Liver (tissue), 9 donors: Measurements from ENCODE around the gene SH3RF3. TPM values are rescaled to one million over a fixed set of nuclear protein-coding genes. Genes with fewer than 3 reads are reported as not detected.

ENCODE experiments used
- DNase-seq: peaks from one replicate; pipeline ENCODE4 v3.0.0-alpha.2; 2017; ENCODE audit warnings: low spot score
- H3K27ac ChIP-seq, 2 donors: one replicate each; pipeline ENCODE4 v1.7.0; 2013; ENCODE audit warnings: inconsistent platforms in 2 of 2, low read length in 2 of 2, control low read depth in 1 of 2, low read depth in 1 of 2, mild to moderate bottlenecking in 1 of 2
- H3K27me3 ChIP-seq, 4 donors: one replicate each; pipeline versions ENCODE4 v1.6.1 to v1.7.0; 2013; ENCODE audit warnings: low read length in 3 of 4, inconsistent platforms in 1 of 4, mild to moderate bottlenecking in 1 of 4, moderate library complexity in 1 of 4; ENCODE audit not compliant: control insufficient read depth in 4 of 4, insufficient read depth in 4 of 4
- H3K36me3 ChIP-seq, 4 donors: one replicate each; pipeline versions ENCODE4 v1.6.1 to v1.7.0; 2013; ENCODE audit warnings: low read length in 3 of 4, mild to moderate bottlenecking in 3 of 4, low read depth in 1 of 4, moderate library complexity in 1 of 4; ENCODE audit not compliant: control insufficient read depth in 4 of 4, insufficient read depth in 3 of 4
- H3K4me1 ChIP-seq, 4 donors: one replicate each; pipeline versions ENCODE4 v1.6.1 to v1.7.0; 2013; ENCODE audit warnings: low read length in 3 of 4, mild to moderate bottlenecking in 3 of 4, moderate library complexity in 1 of 4; ENCODE audit not compliant: control insufficient read depth in 4 of 4, insufficient read depth in 4 of 4
- H3K4me3 ChIP-seq, 3 donors: one replicate each; pipeline versions ENCODE4 v1.6.1 to v1.7.0; 2013; ENCODE audit warnings: low read length in 3 of 3, control low read depth in 1 of 3, low read depth in 1 of 3, mild to moderate bottlenecking in 1 of 3
- H3K9ac ChIP-seq, 2 donors: one replicate each; pipeline ENCODE4 v1.7.0; 2013; ENCODE audit warnings: low read length in 2 of 2, mild to moderate bottlenecking in 2 of 2, moderate library complexity in 2 of 2, control low read depth in 1 of 2, low read depth in 1 of 2
- H3K9me3 ChIP-seq, 4 donors: one replicate each; pipeline versions ENCODE4 v1.6.1 to v1.7.0; 2013; ENCODE audit warnings: low read length in 3 of 4; ENCODE audit not compliant: control insufficient read depth in 4 of 4
- EGR1 ChIP-seq, 2 donors: IDR thresholded peaks; 2 replicates each; pipeline ENCODE4 v1.6.1; 2016 to 2018; ENCODE audit warnings: antibody characterized with exemption in 2 of 2, low read depth in 2 of 2
- FOXA1 ChIP-seq: IDR thresholded peaks from 2 replicates; pipeline ENCODE4 v1.6.1; 2016; ENCODE audit warnings: antibody characterized with exemption
- GABPA ChIP-seq, 2 donors: IDR thresholded peaks in 1 of 2; conservative IDR thresholded peaks in 1 of 2; 2 replicates each; pipeline ENCODE4 v1.6.1; 2016; ENCODE audit warnings: antibody characterized with exemption in 2 of 2, mild to moderate bottlenecking in 1 of 2, moderate library complexity in 1 of 2
- HNF4G ChIP-seq: IDR thresholded peaks from 2 replicates; pipeline ENCODE4 v1.6.1; 2016; ENCODE audit warnings: antibody characterized with exemption
- JUND ChIP-seq, 2 donors: IDR thresholded peaks; 2 replicates each; pipeline ENCODE4 v1.6.1; 2016; ENCODE audit warnings: antibody characterized with exemption in 2 of 2
- NR2F2 ChIP-seq: IDR thresholded peaks from 2 replicates; pipeline ENCODE4 v1.6.1; 2016; ENCODE audit warnings: antibody characterized with exemption
- RAD21 ChIP-seq, 2 donors: IDR thresholded peaks; 2 replicates each; pipeline ENCODE4 v1.6.1; 2016; ENCODE audit warnings: antibody characterized with exemption in 2 of 2, mild to moderate bottlenecking in 2 of 2
- RXRA ChIP-seq, 2 donors: IDR thresholded peaks; 2 replicates each; pipeline ENCODE4 v1.6.1; 2017 to 2018; ENCODE audit warnings: antibody characterized with exemption in 2 of 2, mild to moderate bottlenecking in 1 of 2
- TAF1 ChIP-seq: conservative IDR thresholded peaks from 2 replicates; pipeline ENCODE4 v1.6.1; 2016; ENCODE audit warnings: antibody characterized with exemption, mild to moderate bottlenecking
- YY1 ChIP-seq: IDR thresholded peaks from 2 replicates; pipeline ENCODE4 v1.6.1; 2016; ENCODE audit warnings: antibody characterized with exemption, mild to moderate bottlenecking
- WGBS: extraction: QIAGEN DNeasy Blood & Tissue Kit; methylation state at CpG from one replicate; pipeline ENCODE4 v1.1.7; 2013; 5-methylcytosine and 5-hydroxymethylcytosine counted together
- polyA plus RNA-seq, 2 donors: library from polyadenylated mRNA; stranded (reverse) in 1 of 2; unstranded in 1 of 2; fragments of 200-250 nt in 1 of 2; fragments of >200 nt in 1 of 2; fragmentation: Nextera tagmentation in 1 of 2; extraction: Ambion mirVana in 1 of 2; gene quantifications; one replicate each; pipeline versions ENCODE4 v1.2.1 to v1.2.3, GENCODE V29; 2013 to 2015
- total RNA-seq, 2 donors: library from RNA; depleted of rRNA; stranded (reverse); fragments of >200 nt; gene quantifications; one replicate each; pipeline ENCODE4 v1.2.3, GENCODE V29; 2014
- TF ChIP-seq, protein P1 (sequence below): IDR thresholded peaks from 2 replicates; pipeline ENCODE4 v1.6.1; 2016; ENCODE audit warnings: antibody characterized with exemption
- TF ChIP-seq, protein P2 (sequence below): IDR thresholded peaks from 2 replicates; pipeline ENCODE4 v1.6.1; 2016; ENCODE audit warnings: antibody characterized with exemption, mild to moderate bottlenecking
- donor health status: healthy.
- donor health status: healthy.
- donor health status: healthy.
- donor health status: healthy.
- donor health status: healthy.

SH3RF3 gene
- total and polyA plus RNA-seq, 4 donors, result 0.11 to 1.0 (median 0.54) TPM

DNA sequence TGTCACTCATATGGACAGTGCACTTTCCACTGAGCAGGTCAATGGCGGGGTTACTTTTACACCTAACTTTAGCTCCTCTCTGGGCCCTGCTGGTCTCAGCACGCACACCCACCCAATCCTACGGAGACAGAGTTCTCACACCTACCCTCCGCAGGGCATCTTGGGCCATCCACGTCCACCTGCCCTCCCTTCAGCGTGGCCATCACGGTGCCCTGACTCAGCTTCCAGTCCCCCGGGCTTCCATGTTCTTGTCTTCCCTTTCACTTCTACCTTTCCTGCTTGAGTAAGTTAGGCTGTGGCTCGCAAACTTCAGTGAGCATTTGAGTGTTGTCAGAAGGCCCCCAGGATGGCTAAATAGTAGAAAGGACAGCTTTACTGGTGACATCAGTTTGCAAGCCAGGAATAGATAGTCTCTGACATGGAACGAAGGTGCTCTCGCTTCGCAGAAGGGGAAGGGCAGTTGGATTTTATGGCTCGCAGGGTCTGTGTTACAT is 252.4 kb downstream of the SH3RF3 start:
- Histone ChIP-seq H3K4me3 (no peak overlapping the region), H3K36me3 (no peaks in the 10 kb centered on the region), H3K27me3 (no peaks in the 10 kb centered on the region), H3K9me3 (no peaks in the 10 kb centered on the region), H3K27ac (no peak overlapping the region), H3K9ac (no peak overlapping the region), H3K4me1 (no peaks in the 10 kb centered on the region)
- no peak for TF ChIP-seq TAF1
- TF ChIP-seq, protein P1, sequence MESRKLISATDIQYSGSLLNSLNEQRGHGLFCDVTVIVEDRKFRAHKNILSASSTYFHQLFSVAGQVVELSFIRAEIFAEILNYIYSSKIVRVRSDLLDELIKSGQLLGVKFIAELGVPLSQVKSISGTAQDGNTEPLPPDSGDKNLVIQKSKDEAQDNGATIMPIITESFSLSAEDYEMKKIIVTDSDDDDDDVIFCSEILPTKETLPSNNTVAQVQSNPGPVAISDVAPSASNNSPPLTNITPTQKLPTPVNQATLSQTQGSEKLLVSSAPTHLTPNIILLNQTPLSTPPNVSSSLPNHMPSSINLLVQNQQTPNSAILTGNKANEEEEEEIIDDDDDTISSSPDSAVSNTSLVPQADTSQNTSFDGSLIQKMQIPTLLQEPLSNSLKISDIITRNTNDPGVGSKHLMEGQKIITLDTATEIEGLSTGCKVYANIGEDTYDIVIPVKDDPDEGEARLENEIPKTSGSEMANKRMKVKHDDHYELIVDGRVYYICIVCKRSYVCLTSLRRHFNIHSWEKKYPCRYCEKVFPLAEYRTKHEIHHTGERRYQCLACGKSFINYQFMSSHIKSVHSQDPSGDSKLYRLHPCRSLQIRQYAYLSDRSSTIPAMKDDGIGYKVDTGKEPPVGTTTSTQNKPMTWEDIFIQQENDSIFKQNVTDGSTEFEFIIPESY, result no peak
- no peak for TF ChIP-seq NR2F2
- TF ChIP-seq RXRA (IDR thresholded peaks at IDR 0.05), result no peak
- TF ChIP-seq HNF4G, result no peak
- no peak for TF ChIP-seq JUND (IDR thresholded peaks at IDR 0.05)
- TF ChIP-seq, protein P2, sequence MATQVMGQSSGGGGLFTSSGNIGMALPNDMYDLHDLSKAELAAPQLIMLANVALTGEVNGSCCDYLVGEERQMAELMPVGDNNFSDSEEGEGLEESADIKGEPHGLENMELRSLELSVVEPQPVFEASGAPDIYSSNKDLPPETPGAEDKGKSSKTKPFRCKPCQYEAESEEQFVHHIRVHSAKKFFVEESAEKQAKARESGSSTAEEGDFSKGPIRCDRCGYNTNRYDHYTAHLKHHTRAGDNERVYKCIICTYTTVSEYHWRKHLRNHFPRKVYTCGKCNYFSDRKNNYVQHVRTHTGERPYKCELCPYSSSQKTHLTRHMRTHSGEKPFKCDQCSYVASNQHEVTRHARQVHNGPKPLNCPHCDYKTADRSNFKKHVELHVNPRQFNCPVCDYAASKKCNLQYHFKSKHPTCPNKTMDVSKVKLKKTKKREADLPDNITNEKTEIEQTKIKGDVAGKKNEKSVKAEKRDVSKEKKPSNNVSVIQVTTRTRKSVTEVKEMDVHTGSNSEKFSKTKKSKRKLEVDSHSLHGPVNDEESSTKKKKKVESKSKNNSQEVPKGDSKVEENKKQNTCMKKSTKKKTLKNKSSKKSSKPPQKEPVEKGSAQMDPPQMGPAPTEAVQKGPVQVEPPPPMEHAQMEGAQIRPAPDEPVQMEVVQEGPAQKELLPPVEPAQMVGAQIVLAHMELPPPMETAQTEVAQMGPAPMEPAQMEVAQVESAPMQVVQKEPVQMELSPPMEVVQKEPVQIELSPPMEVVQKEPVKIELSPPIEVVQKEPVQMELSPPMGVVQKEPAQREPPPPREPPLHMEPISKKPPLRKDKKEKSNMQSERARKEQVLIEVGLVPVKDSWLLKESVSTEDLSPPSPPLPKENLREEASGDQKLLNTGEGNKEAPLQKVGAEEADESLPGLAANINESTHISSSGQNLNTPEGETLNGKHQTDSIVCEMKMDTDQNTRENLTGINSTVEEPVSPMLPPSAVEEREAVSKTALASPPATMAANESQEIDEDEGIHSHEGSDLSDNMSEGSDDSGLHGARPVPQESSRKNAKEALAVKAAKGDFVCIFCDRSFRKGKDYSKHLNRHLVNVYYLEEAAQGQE, result no peak
- TF ChIP-seq EGR1 (IDR thresholded peaks at IDR 0.05; ENCODE audit: low read depth in 2 of 2), result no peak
- TF ChIP-seq RAD21 (IDR thresholded peaks at IDR 0.05), result no peak
- 94% methylated on average over 13 of the region's 13 CpGs for WGBS
- DNase-seq, result no peak

DNA sequence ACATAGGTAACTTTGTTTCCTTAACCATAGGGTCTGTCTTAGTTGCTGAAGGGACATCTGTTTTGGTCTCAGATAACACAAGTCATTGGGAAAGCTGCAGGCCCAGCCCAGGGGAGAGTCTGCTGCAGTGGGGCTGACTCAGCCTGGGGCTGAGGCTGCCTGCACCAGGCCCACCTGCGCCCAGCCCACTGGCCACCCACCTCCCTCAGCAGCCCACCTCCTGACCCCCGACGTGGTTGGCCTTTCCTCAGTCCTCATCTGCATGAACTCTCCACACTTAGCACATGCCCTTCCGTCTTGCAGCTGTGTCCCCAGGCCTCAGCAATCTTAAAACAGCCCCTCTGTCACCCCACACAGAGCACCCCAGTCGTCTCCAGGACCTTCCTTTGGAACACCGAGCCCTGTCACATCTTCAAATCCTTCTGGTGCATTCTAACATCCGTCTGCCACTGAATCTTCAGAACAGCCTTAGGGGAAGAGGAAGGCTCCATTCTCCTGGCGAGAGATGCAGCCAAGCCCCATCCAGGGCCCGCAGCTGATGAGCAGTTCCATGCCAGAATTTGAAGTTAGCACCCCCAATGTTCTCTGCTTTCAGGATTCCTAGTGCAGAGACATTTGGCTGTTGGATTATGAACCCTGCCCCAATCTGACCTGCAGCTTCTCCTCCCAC is 253.4 kb downstream of the SH3RF3 start:
- no peaks in the 10 kb centered on the region for H3K36me3 ChIP-seq
- H3K27ac ChIP-seq, result no peak overlapping the region
- no peak for DNase-seq
- H3K4me1 ChIP-seq, result no peaks in the 10 kb centered on the region
- H3K4me3 ChIP-seq, result no peak overlapping the region
- H3K9ac ChIP-seq, result no peak overlapping the region
- no peaks in the 10 kb centered on the region for H3K9me3 ChIP-seq
- no peak for TF ChIP-seq GABPA (IDR thresholded peaks at IDR 0.05 in 1 of 2, conservative IDR thresholded peaks at IDR 0.05 in 1 of 2)
- no peak for TF ChIP-seq FOXA1
- no peak for TF ChIP-seq YY1
- TF ChIP-seq, protein P2, result no peak
- TF ChIP-seq RXRA (IDR thresholded peaks at IDR 0.05), result no peak
- no peaks in the 10 kb centered on the region for H3K27me3 ChIP-seq
- 76% methylated on average over 9 of the region's 9 CpGs for WGBS
